Right atrium auricular region (tissue), 2 donors: ENCODE results near the gene COL8A1. TPM values are rescaled to one million over a fixed set of nuclear protein-coding genes. Genes with fewer than 3 reads are reported as not detected.

Experiments used
- DNase-seq: peaks from one replicate; pipeline ENCODE4 v3.0.0-alpha.2; 2019; ENCODE audit warnings: low spot score
- H3K27ac ChIP-seq, 2 donors: fragments of 200-600 bp; sonication (generic); 1 replicate in 1 of 2; 2 replicates in 1 of 2; pipeline ENCODE4 v1.5.1; 2016 to 2019
- H3K27me3 ChIP-seq, 2 donors: fragments of 200-600 bp; sonication (generic); one replicate each; pipeline versions ENCODE4 v1.5.1 to v1.6.0; 2017 to 2019
- H3K36me3 ChIP-seq: fragments of 200-600 bp; sonication (generic); one replicate; pipeline ENCODE4 v1.5.1; 2016
- H3K4me1 ChIP-seq, 2 donors: fragments of 200-600 bp; sonication (generic); one replicate each; pipeline versions ENCODE4 v1.5.1 to v1.6.0; 2017 to 2019
- H3K4me3 ChIP-seq, 2 donors: fragments of 200-600 bp; sonication (generic); 1 replicate in 1 of 2; 2 replicates in 1 of 2; pipeline ENCODE4 v1.5.1; 2017 to 2019; ENCODE audit warnings: mild to moderate bottlenecking in 1 of 2, moderate library complexity in 1 of 2
- H3K9me3 ChIP-seq, 2 donors: fragments of 200-600 bp; sonication (generic); one replicate each; pipeline ENCODE4 v1.5.1; 2019
- total RNA-seq, 2 donors: library from RNA; depleted of rRNA; stranded (reverse); fragments of >200 nt; gene quantifications; one replicate each; pipeline ENCODE4 v1.1.0, GENCODE V29; 2016
- TF ChIP-seq, protein P1 (sequence below), 2 donors: fragments of 200-600 bp; sonication (generic); IDR thresholded peaks; one replicate each; pipeline ENCODE4 v1.5.1; 2019; ENCODE audit warnings: antibody characterized with exemption in 2 of 2

The COL8A1 gene
- total RNA-seq, 2 donors from 2014 or later, result 43.3 to 53.8 TPM

DNA sequence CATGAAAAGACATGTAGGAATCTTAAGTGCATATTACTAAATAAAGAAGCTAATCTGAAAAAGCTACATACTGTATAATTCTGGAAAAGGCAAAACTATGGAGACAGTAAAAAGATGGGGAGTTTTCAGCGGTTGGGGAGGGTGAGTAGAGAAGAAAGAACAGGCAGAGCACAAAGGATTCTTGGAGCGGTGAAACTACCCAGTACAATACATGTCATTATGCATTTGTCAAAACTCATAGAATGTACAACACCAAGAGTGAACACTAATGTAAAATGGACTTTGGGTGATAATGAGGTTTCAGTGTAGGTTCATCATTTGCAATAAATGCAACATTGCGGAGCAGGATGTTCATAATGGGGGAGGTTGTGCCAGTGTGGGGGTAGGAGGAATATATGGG lies 133.8 kb downstream of the COL8A1 start:
- DNase-seq, result no peak
- H3K9me3 ChIP-seq, result no peaks in the 10 kb centered on the region
- H3K4me3 ChIP-seq, result no peak overlapping the region
- H3K27ac ChIP-seq, result no peak overlapping the region
- H3K27me3 ChIP-seq, result no peaks in the 10 kb centered on the region
- TF ChIP-seq, protein P1, sequence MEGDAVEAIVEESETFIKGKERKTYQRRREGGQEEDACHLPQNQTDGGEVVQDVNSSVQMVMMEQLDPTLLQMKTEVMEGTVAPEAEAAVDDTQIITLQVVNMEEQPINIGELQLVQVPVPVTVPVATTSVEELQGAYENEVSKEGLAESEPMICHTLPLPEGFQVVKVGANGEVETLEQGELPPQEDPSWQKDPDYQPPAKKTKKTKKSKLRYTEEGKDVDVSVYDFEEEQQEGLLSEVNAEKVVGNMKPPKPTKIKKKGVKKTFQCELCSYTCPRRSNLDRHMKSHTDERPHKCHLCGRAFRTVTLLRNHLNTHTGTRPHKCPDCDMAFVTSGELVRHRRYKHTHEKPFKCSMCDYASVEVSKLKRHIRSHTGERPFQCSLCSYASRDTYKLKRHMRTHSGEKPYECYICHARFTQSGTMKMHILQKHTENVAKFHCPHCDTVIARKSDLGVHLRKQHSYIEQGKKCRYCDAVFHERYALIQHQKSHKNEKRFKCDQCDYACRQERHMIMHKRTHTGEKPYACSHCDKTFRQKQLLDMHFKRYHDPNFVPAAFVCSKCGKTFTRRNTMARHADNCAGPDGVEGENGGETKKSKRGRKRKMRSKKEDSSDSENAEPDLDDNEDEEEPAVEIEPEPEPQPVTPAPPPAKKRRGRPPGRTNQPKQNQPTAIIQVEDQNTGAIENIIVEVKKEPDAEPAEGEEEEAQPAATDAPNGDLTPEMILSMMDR (IDR thresholded peaks at IDR 0.05), result no peak
- H3K36me3 ChIP-seq, result no peaks in the 10 kb centered on the region
- peaks cover 0 to 13% of the 10 kb centered on the region in 2 donors for H3K4me1 ChIP-seq

DNA sequence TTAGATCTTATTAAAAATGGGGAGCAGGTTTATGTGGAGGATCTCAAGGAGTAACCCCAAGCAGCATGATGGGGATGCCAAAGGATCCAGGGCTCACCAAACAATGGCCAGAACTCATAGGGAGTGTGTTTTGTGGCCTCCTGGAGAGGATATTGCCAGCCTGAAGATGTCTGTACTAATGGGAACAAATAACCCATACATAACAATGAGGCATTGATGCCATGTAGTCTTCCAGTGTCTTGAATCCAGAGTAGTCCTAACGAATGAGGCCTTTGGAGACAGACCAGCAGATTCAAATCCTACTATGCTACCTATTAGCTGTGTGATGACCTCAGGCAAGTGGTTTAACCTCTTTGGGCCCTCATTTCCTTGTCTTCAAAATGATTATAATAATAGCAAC lies 134.3 kb downstream of the COL8A1 start:
- H3K27ac ChIP-seq, result no peak overlapping the region
- TF ChIP-seq, protein P1 (IDR thresholded peaks at IDR 0.05), result no peak
- H3K4me1 ChIP-seq, result peaks cover 0 to 13% of the 10 kb centered on the region in 2 donors
- no peak overlapping the region for H3K4me3 ChIP-seq
- no peaks in the 10 kb centered on the region for H3K27me3 ChIP-seq
- no peak for DNase-seq
- no peaks in the 10 kb centered on the region for H3K9me3 ChIP-seq
- H3K36me3 ChIP-seq, result no peaks in the 10 kb centered on the region

DNA sequence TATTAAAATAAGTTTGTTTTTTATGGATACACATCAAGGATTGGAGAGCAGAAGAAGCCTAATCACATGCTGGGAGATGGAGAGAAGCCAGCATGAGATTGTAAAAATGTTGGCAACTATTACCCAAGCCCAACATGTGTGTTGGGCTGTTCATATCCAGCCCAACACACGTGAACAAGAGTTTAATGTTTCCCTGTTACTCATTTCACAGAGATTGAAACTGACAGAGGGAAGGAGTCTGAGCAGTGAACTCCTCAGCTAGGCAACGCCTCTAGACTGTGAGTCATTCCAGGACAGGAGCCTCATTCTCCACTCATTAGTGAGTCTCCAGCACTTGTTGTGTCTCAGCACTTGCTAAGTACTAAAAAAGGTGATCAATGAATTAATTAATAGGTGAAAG lies 136.1 kb downstream of the COL8A1 start:
- no peak overlapping the region for H3K27ac ChIP-seq
- TF ChIP-seq, protein P1 (IDR thresholded peaks at IDR 0.05), result no peak

DNA sequence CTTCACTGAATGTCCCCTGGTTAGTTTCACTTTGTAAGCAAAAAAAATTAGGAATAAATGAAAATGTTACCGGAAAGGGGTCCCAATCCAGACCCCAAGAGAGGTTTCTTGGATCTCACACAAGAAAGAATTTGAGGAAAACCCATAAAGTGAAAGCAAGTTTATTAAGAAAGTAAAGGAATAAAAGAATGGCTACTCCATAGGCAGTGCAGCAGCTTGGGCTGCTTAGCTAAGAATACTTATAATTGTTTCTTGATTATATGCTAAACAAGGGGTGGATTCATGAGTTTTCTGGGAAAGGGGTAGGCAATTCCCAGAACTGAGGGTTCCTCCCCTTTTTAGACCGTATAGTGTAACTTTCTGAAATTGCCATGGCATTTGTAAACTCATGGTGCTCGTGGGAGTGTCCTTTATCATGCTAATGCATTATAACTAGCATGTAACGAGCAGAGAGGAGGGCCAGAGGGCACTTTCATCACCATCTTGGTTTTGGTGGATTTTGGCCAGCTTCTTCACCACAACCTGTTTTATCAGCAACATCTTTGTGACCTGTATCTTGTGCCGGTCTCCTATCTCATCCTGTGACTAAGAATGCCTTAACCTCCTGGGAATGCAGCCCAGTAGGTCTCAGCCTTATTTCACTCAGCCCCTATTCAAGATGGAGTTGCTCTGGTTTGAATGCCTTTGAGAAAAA lies 138.3 kb downstream of the COL8A1 start:
- peaks cover 0 to 8% of the 10 kb centered on the region in 2 donors for H3K4me1 ChIP-seq
- no peaks in the 10 kb centered on the region for H3K9me3 ChIP-seq
- TF ChIP-seq, protein P1 (IDR thresholded peaks at IDR 0.05), result no peak
- H3K27me3 ChIP-seq, result no peaks in the 10 kb centered on the region
- H3K27ac ChIP-seq, result no peak overlapping the region
- H3K36me3 ChIP-seq, result no peaks in the 10 kb centered on the region
- no peak overlapping the region for H3K4me3 ChIP-seq
- no peak for DNase-seq

More for the DNA sequence above, 136.1 kb downstream of the COL8A1 start:
- Histone ChIP-seq H3K27me3 (no peaks in the 10 kb centered on the region), H3K4me1 (peaks cover 0 to 9% of the 10 kb centered on the region in 2 donors), H3K4me3 (no peak overlapping the region), H3K36me3 (no peaks in the 10 kb centered on the region), H3K9me3 (no peaks in the 10 kb centered on the region)
- no peak for DNase-seq

DNA sequence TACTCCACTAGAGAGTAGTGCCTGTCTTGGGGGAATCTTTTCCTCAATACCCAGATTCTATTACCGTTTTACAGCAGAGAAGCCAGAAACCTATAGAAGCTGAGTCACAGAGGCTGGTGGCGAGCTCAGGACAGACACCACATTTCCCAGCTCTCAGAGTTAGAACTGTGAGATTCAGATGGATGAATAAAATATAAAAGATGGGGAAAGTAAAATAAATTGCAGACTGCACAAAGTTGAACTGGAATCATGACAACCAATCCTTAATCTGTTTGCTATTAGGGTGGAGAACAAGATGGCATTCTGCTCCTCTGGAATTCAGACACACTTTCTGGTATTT lies 138.8 kb downstream of the COL8A1 start:
- Histone ChIP-seq H3K27ac (no peak overlapping the region), H3K27me3 (no peaks in the 10 kb centered on the region), H3K4me1 (peaks cover 0 to 8% of the 10 kb centered on the region in 2 donors), H3K9me3 (no peaks in the 10 kb centered on the region), H3K36me3 (no peaks in the 10 kb centered on the region), H3K4me3 (no peak overlapping the region)
- TF ChIP-seq, protein P1 (IDR thresholded peaks at IDR 0.05), result no peak
- no peak for DNase-seq

DNA sequence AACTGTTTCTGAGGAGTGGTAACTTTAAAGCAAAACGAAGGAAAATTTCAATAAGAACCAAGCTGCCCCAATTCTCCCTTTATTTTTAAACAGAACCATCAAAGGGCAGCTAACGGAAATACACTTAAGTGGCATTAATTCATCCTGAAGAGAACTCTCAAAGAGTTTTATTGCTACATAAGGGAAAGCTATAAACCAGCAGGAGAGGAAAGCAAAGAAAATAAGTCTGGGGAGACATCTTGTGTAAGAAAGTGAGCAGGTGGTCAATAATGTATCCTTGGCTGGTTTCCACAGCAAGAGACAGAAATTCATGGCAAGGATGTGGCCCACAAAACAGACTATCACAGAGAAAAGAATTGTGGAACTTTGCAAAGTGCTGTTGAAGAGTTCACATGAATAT lies 139.3 kb downstream of the COL8A1 start:
- TF ChIP-seq, protein P1 (IDR thresholded peaks at IDR 0.05), result no peak
- peaks cover 0 to 8% of the 10 kb centered on the region in 2 donors for H3K4me1 ChIP-seq
- H3K27ac ChIP-seq, result no peak overlapping the region
- H3K9me3 ChIP-seq, result no peaks in the 10 kb centered on the region
- H3K27me3 ChIP-seq, result no peaks in the 10 kb centered on the region
- DNase-seq, result no peak
- H3K36me3 ChIP-seq, result no peaks in the 10 kb centered on the region
- H3K4me3 ChIP-seq, result no peak overlapping the region
